ENCODE measurements around the gene MICAL2.

Gene MICAL2

GRCh38 chr11:12222055-12222792 lies 111.8 kb downstream of the MICAL2 start:
- H3K27ac Mint-ChIP-seq: peak overlapping the region; percentile 63
- peaks cover 45% of the 10 kb centered on the region for H3K4me1 Mint-ChIP-seq (ENCODE audit: low read depth)
- H3K4me3 Mint-ChIP-seq: no peak overlapping the region

DNA sequence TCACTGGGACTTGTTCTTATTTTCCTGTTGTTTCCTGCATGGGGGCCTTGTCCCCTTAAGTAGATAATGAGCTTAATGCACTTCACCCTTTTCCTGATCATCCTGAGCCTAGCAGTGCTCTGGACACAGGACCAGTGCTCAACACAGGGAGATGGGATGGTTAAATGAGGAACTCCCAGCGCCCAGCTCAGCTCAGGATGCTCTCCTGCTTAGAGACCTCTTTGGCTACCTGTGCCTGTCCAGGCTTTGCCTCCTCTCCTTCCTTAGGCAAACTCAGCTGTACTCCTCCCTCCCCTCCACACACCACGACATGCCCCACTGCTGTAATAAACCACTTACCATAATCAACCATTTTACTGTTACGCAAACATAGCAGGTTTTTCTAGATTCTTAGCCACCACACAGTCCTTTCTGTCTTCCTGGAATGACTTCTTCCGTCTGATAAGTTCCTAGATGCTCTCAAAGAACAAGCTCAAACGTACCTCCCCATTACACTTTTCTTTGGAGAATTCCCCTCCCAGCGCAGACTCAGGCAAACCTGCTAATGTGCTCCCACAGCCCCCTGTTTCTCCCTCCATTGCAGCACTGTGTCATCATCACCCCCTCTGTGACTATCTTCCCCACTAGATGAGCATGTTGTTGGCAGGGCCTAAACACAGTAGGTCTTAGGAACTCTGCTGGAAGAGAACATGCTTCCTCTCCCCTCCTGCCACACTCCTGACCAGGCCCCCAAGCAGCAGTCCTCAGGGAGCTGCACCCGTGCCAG lies 113.6 kb downstream of the MICAL2 start:
- Mint-ChIP-seq H3K27ac (peak overlapping the region; percentile 8), H3K36me3 (ENCODE audit: low read depth) (peaks cover 91% of the 10 kb centered on the region), H3K4me3 (no peak overlapping the region), H3K27me3 (no peaks in the 10 kb centered on the region), H3K9me3 (no peaks in the 10 kb centered on the region), H3K4me1 (ENCODE audit: low read depth) (peaks cover 45% of the 10 kb centered on the region)
- intact Hi-C loops (cut with micrococcal nuclease): no loop called here

More at GRCh38 chr11:12222055-12222792, 111.8 kb downstream of the MICAL2 start:
- intact Hi-C loops (cut with micrococcal nuclease): no loop called here
- Mint-ChIP-seq H3K9me3 (no peaks in the 10 kb centered on the region), H3K36me3 (ENCODE audit: low read depth) (peaks cover 96% of the 10 kb centered on the region), H3K27me3 (no peaks in the 10 kb centered on the region)

DNA sequence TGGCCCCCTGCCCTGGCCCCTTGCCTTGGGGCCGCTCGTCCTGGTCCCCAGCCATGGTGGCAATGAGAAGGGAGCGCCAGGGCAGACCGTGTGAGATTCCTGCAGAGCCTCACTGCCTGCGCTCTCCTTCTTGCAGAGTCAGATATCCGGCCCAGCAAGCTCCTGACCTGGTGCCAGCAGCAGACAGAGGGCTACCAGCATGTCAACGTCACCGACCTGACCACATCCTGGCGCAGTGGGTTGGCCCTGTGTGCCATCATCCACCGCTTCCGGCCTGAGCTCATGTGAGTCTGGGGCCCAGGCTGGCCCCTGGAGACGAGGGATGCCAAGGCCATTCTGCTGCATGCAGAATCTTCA lies 114.1 kb downstream of the MICAL2 start:
- H3K27ac Mint-ChIP-seq: peak overlapping the region; percentile 8
- intact Hi-C loops (cut with micrococcal nuclease): no loop called here
- H3K4me1 Mint-ChIP-seq (ENCODE audit: low read depth): peaks cover 45% of the 10 kb centered on the region
- peaks cover 91% of the 10 kb centered on the region for H3K36me3 Mint-ChIP-seq (ENCODE audit: low read depth)
- H3K4me3 Mint-ChIP-seq: no peak overlapping the region
- H3K27me3 Mint-ChIP-seq: no peaks in the 10 kb centered on the region
- H3K9me3 Mint-ChIP-seq: no peaks in the 10 kb centered on the region

- H3K4me3 Mint-ChIP-seq: no peak overlapping the region
- no peaks in the 10 kb centered on the region for H3K27me3 Mint-ChIP-seq
- peaks cover 45% of the 10 kb centered on the region for H3K4me1 Mint-ChIP-seq (ENCODE audit: low read depth)
- no peak overlapping the region for H3K27ac Mint-ChIP-seq
- H3K9me3 Mint-ChIP-seq: no peaks in the 10 kb centered on the region
- intact Hi-C loops (cut with micrococcal nuclease): no loop called here
- peaks cover 91% of the 10 kb centered on the region for H3K36me3 Mint-ChIP-seq (ENCODE audit: low read depth)
Observed at GRCh38 chr11:12225046-12225739, 114.8 kb downstream of the MICAL2 start.

- Mint-ChIP-seq H3K27me3 (no peaks in the 10 kb centered on the region), H3K27ac (peak overlapping the region; percentile 41), H3K36me3 (ENCODE audit: low read depth) (peaks cover 91% of the 10 kb centered on the region)
Observed at GRCh38 chr11:12226093-12226492, 115.7 kb downstream of the MICAL2 start.

DNA sequence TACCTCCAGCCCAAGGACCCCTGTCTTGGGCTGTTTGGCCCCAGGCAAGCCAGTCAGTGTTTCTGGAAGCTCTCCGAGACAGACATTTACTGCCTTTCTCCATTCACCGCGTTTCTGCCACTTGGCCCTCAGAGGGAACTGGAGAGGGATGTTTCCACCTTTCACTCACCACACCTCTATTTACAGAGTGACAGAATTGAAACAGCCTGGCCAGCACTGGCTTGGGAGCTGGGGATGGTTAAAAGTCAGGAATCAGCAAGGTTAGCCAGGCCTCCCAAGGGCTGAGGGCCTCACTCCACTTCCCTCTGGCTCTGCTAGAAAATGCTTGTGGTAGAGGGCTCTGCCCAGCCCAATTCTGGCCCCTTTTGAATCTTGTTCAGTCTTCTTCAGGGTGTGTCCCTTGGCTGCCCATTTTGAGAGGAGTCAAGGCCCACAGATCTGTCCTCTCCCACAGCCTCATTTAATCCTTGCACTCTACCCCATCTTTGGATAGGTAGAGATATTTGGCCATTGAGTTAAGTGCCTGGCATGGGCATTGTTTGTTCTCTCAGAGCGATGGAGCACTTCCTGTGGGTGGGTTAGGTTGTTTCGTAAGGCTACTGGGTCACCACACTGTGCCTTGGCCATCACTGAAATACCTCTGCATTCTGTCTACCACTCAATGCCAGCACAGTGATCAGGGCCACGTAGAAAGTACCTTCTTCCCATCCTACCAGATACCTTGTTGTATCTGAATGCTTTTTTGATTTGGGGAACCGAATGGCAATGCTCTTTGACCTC lies 119.2 kb downstream of the MICAL2 start:
- peaks cover 94% of the 10 kb centered on the region for H3K36me3 Mint-ChIP-seq (ENCODE audit: low read depth)
- no peak overlapping the region for H3K27ac Mint-ChIP-seq
- H3K27me3 Mint-ChIP-seq: no peaks in the 10 kb centered on the region
- H3K4me1 Mint-ChIP-seq (ENCODE audit: low read depth): peaks cover 10% of the 10 kb centered on the region
- H3K9me3 Mint-ChIP-seq: no peaks in the 10 kb centered on the region
- H3K4me3 Mint-ChIP-seq: no peak overlapping the region
- intact Hi-C loops (cut with micrococcal nuclease): loop anchor here (10.0 kb wide), 1 partner anchor 115 kb away; the partner anchor contains the start of gene MICAL2

More at GRCh38 chr11:12226093-12226492, 115.7 kb downstream of the MICAL2 start:
- no peaks in the 10 kb centered on the region for H3K9me3 Mint-ChIP-seq
- peaks cover 45% of the 10 kb centered on the region for H3K4me1 Mint-ChIP-seq (ENCODE audit: low read depth)
- intact Hi-C loops (cut with micrococcal nuclease): no loop called here
- no peak overlapping the region for H3K4me3 Mint-ChIP-seq

GRCh38 chr11:12232160-12232559 lies 121.8 kb downstream of the MICAL2 start:
- Mint-ChIP-seq H3K27ac (no peak overlapping the region), H3K4me1 (ENCODE audit: low read depth) (peaks cover 10% of the 10 kb centered on the region), H3K36me3 (ENCODE audit: low read depth) (peaks cover 94% of the 10 kb centered on the region), H3K4me3 (no peak overlapping the region), H3K9me3 (no peaks in the 10 kb centered on the region), H3K27me3 (no peaks in the 10 kb centered on the region)
- intact Hi-C loops (cut with micrococcal nuclease): loop anchor here (10.0 kb wide), 1 partner anchor 117 kb away; the partner anchor contains the start of gene MICAL2

DNA sequence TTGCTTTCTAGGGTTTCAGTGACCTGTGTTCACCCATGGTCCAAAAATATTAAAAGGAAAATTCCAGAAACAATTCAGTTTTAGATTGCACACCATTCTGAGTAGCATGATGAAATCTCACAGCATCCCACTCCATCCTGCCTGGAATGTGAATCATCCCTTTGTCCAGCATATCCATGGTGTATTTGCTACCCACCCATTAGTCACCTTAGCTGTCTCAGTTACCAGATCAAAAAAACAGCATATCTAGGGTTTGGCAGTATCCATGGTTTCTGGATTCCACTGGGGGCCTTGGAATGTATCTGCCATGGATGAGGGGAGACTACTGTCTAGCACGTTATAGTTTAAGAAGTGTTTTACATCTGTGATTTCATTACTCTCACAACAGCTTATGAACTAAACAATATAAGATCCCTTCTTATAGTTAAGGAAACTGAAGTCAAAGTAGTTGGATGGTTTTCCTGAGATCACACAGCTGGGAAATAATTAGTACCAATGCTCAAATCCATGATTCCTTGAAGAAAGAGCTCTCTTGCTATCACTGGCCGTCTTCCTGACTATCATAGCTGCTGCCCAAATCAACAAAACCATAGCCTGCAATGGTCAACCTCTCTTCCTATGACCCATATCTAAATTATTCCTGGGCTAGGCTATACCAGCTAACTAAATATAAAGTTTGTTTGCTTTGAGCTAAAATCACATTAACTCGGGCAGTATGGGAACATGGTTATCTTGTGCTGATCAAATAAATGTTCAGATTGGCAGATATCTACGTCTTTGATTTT lies 122.6 kb downstream of the MICAL2 start:
- H3K9me3 Mint-ChIP-seq: no peaks in the 10 kb centered on the region
- peaks cover 97% of the 10 kb centered on the region for H3K36me3 Mint-ChIP-seq (ENCODE audit: low read depth)
- H3K27ac Mint-ChIP-seq: no peak overlapping the region
- H3K4me1 Mint-ChIP-seq (ENCODE audit: low read depth): peaks cover 9% of the 10 kb centered on the region
- no peak overlapping the region for H3K4me3 Mint-ChIP-seq
- intact Hi-C loops (cut with micrococcal nuclease): loop anchor here (10.0 kb wide), 1 partner anchor 118 kb away; the partner anchor contains the start of gene MICAL2
- H3K27me3 Mint-ChIP-seq: no peaks in the 10 kb centered on the region

DNA sequence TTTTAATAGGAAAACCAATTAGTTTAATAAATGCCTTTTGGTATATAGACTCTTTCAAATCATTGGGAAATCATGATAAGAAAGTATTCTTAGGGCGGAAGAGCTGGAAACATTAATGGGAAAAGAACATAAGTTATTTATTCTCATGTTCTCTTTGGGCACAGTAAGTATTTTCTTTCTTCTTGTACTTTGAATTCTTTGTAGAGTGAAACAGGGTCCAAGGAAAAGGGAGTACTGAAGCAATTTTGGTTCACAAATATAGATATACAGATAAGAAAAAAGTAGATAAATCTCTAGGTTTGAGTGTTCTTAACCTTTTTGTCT lies 123.2 kb downstream of the MICAL2 start:
- intact Hi-C loops (cut with micrococcal nuclease): loop anchor here (10.0 kb wide), 1 partner anchor 119 kb away; the partner anchor contains the start of gene MICAL2

DNA sequence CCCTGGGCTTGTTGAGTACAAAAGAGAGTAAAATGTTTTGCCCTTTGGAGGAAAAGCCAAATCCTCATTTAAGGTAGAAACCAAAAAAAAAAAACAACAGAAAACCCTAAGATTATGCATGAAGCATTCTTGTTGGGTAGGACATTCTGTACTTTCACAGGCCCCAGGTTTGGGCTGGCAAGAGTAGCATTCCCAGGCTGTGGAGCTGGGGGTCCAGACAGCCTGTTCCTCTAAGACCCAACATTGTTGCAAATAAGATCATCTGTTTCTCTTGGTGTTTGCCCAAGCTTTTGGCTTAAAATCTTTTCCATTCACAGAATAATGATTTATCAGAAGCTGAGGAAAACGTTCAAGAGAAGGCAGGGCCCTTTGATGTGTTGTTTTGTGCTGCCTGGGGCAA lies 123.8 kb downstream of the MICAL2 start:
- intact Hi-C loops (cut with micrococcal nuclease): loop anchor here (10.0 kb wide), 1 partner anchor 119 kb away; the partner anchor contains the start of gene MICAL2
- H3K27ac Mint-ChIP-seq: no peak overlapping the region
- H3K36me3 Mint-ChIP-seq (ENCODE audit: low read depth): peaks cover 97% of the 10 kb centered on the region
- peaks cover 9% of the 10 kb centered on the region for H3K4me1 Mint-ChIP-seq (ENCODE audit: low read depth)
- no peaks in the 10 kb centered on the region for H3K9me3 Mint-ChIP-seq
- no peaks in the 10 kb centered on the region for H3K27me3 Mint-ChIP-seq
- no peak overlapping the region for H3K4me3 Mint-ChIP-seq

More for the DNA sequence above, 123.2 kb downstream of the MICAL2 start:
- H3K27me3 Mint-ChIP-seq: no peaks in the 10 kb centered on the region
- peaks cover 97% of the 10 kb centered on the region for H3K36me3 Mint-ChIP-seq (ENCODE audit: low read depth)
- H3K4me3 Mint-ChIP-seq: no peak overlapping the region
- H3K9me3 Mint-ChIP-seq: no peaks in the 10 kb centered on the region
- no peak overlapping the region for H3K27ac Mint-ChIP-seq
- peaks cover 9% of the 10 kb centered on the region for H3K4me1 Mint-ChIP-seq (ENCODE audit: low read depth)

DNA sequence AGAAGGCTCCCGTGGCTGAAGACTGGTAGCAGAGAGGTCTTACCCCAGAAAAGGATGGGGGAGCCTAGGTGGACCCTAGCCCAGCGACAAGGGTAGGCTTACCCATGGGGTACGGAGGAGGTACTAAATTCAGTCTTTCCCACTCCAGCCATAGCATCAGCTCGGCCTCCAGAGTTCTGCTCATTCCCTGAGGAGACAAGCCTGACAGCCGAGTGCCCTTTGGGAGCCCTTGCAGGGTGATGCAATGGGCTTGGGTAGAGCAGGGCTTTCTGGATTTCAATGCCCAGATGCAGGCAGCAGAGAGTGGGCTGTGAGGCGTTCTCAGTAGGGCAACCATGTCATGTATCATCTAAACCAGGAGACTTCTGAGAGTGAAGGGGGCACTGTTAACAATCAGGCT lies 124.7 kb downstream of the MICAL2 start:
- H3K9me3 Mint-ChIP-seq: no peaks in the 10 kb centered on the region
- H3K27ac Mint-ChIP-seq: peak overlapping the region; percentile 25
- peaks cover 13% of the 10 kb centered on the region for H3K4me1 Mint-ChIP-seq (ENCODE audit: low read depth)
- intact Hi-C loops (cut with micrococcal nuclease): loop anchor here (10.0 kb wide), 1 partner anchor 120 kb away; the partner anchor contains the start of gene MICAL2
- peaks cover 91% of the 10 kb centered on the region for H3K36me3 Mint-ChIP-seq (ENCODE audit: low read depth)
- H3K27me3 Mint-ChIP-seq: no peaks in the 10 kb centered on the region
- no peak overlapping the region for H3K4me3 Mint-ChIP-seq

GRCh38 chr11:12235553-12235946 lies 125.2 kb downstream of the MICAL2 start:
- Mint-ChIP-seq H3K27me3 (no peaks in the 10 kb centered on the region), H3K9me3 (no peaks in the 10 kb centered on the region), H3K27ac (peak overlapping the region; percentile 25), H3K4me1 (ENCODE audit: low read depth) (peaks cover 17% of the 10 kb centered on the region), H3K36me3 (ENCODE audit: low read depth) (peaks cover 90% of the 10 kb centered on the region), H3K4me3 (no peak overlapping the region)
- intact Hi-C loops (cut with micrococcal nuclease): loop anchor here (10.0 kb wide), 1 partner anchor 121 kb away; the partner anchor contains the start of gene MICAL2
